ENCODE results near the gene NFILZ. TPM values are rescaled to one million over a fixed set of nuclear protein-coding genes. Genes with fewer than 3 reads are reported as not detected.
"Not testable (repeated sequence)": the region's sequence is repeated elsewhere in the genome, so short reads cannot be mapped to it uniquely, and the experiment has no call there.

The NFILZ gene
- total RNA-seq, 1 experiment from 2014 or later = not detected

GRCh38 chr19:8611877-8612806 lies 18.3 kb upstream of the NFILZ start:
- peak; percentile 60 for DNase-seq (ENCODE audit: low spot score)

GRCh38 chr19:8612807-8613171 lies 17.6 kb upstream of the NFILZ start:
- no peak for DNase-seq (ENCODE audit: low spot score)

- DNase-seq (ENCODE audit: low spot score) = no peak
Observed at GRCh38 chr19:8614455-8614854, 16.0 kb upstream of the NFILZ start.

- DNase-seq (ENCODE audit: low spot score) = no peak
Observed at GRCh38 chr19:8615024-8615423, 15.4 kb upstream of the NFILZ start.

- peak; percentile 75 for DNase-seq (ENCODE audit: low spot score)
Observed at GRCh38 chr19:8615813-8616596, 14.4 kb upstream of the NFILZ start.

- no peak for DNase-seq (ENCODE audit: low spot score)
Observed at GRCh38 chr19:8616861-8617260, 13.6 kb upstream of the NFILZ start.

GRCh38 chr19:8617325-8617724 lies 13.1 kb upstream of the NFILZ start:
- DNase-seq (ENCODE audit: low spot score) = not testable (repeated sequence)

- no peak for DNase-seq (ENCODE audit: low spot score)
Observed at GRCh38 chr19:8617984-8618383, 12.4 kb upstream of the NFILZ start.

- peak; percentile 70 for DNase-seq (ENCODE audit: low spot score)
Observed at GRCh38 chr19:8618751-8619150, 11.7 kb upstream of the NFILZ start.

GRCh38 chr19:8622886-8623285 lies 7.5 kb upstream of the NFILZ start:
- not testable (repeated sequence) for DNase-seq (ENCODE audit: low spot score)

- no peak for DNase-seq (ENCODE audit: low spot score)
Observed at GRCh38 chr19:8626842-8627241, 3.6 kb upstream of the NFILZ start.

- DNase-seq (ENCODE audit: low spot score) = no peak
Observed at GRCh38 chr19:8629184-8629583, 1.2 kb upstream of the NFILZ start.

GRCh38 chr19:8630796-8631424 lies 477 bp downstream of the NFILZ start:
- DNase-seq (ENCODE audit: low spot score) = no peak

- DNase-seq (ENCODE audit: low spot score) = peak; percentile 51
Observed at GRCh38 chr19:8631425-8631819, 989 bp downstream of the NFILZ start.

- no peak for DNase-seq (ENCODE audit: low spot score)
Observed at GRCh38 chr19:8635422-8635821, 5.0 kb downstream of the NFILZ start.

- DNase-seq (ENCODE audit: low spot score) = not testable (repeated sequence)
Observed at GRCh38 chr19:8637070-8637469, 6.6 kb downstream of the NFILZ start.

GRCh38 chr19:8638078-8638619 lies 7.7 kb downstream of the NFILZ start:
- peak; percentile 75 for DNase-seq (ENCODE audit: low spot score)

GRCh38 chr19:8639821-8640401 lies 9.5 kb downstream of the NFILZ start:
- DNase-seq (ENCODE audit: low spot score) = no peak

GRCh38 chr19:8640402-8641004 lies 10.1 kb downstream of the NFILZ start:
- DNase-seq (ENCODE audit: low spot score) = no peak

GRCh38 chr19:8641221-8641907 lies 10.9 kb downstream of the NFILZ start:
- DNase-seq (ENCODE audit: low spot score) = no peak

Data from H4 (cell line).